Neural progenitor cell (in vitro differentiated cells): ENCODE data around the gene FN3K.

ENCODE experiments used
- CTCF ChIP-seq: fragments of 200-600 bp; sonication (generic); IDR thresholded peaks from 2 replicates; pipeline ENCODE4 v1.5.1; 2017; ENCODE audit warnings: antibody characterized with exemption, mild to moderate bottlenecking
- EZH2 ChIP-seq: fragments of 200-600 bp; sonication (generic); IDR thresholded peaks from 2 replicates; pipeline ENCODE4 v1.6.1; 2017; ENCODE audit warnings: antibody characterized with exemption, mild to moderate bottlenecking, moderate library complexity

GRCh38 chr17:82698974-82699442, 36.4 kb upstream of the FN3K start:
- TF ChIP-seq CTCF (no peak), EZH2 (no peak)
